WTC11 (cell line): Measurements from ENCODE around the gene SVIP.

Source experiments
- ETV6 ChIP-seq: sonication (generic); formaldehyde crosslinking; IDR thresholded peaks from 2 replicates; pipeline ENCODE4 v1.8.1; 2022; ENCODE audit warnings: mild to moderate bottlenecking, missing genetic modification reagents
- GABPB1 ChIP-seq: sonication (generic); formaldehyde crosslinking; IDR thresholded peaks from 2 replicates; pipeline ENCODE4 v1.8.1; 2023; ENCODE audit warnings: mild to moderate bottlenecking, missing genetic modification reagents
- NFE2L1 ChIP-seq: sonication (generic); formaldehyde crosslinking; IDR thresholded peaks from 2 replicates; pipeline ENCODE4 v1.8.1; 2023; ENCODE audit warnings: missing genetic modification reagents
- TF ChIP-seq, protein P1 (sequence below): fragments of 200-600 bp; IDR thresholded peaks from 2 replicates; pipeline ENCODE4 v1.8.0; 2022; ENCODE audit warnings: antibody characterized with exemption
- TF ChIP-seq, protein P2 (sequence below): sonication (generic); formaldehyde crosslinking; IDR thresholded peaks from 2 replicates; pipeline ENCODE4 v1.8.0; 2022; ENCODE audit warnings: missing genetic modification reagents
- TF ChIP-seq, protein P3 (sequence below): fragments of 250-450 bp; sonication (Bioruptor Pico); IDR thresholded peaks from 2 replicates; pipeline ENCODE4 v1.9.0; 2021; ENCODE audit warnings: moderate library complexity, mild to moderate bottlenecking, inconsistent platforms, borderline replicate concordance
- TF ChIP-seq, protein P4 (sequence below): sonication (generic); formaldehyde crosslinking; IDR thresholded peaks from 2 replicates; pipeline ENCODE4 v1.8.0; 2022; ENCODE audit warnings: mild to moderate bottlenecking, missing genetic modification reagents
- TF ChIP-seq, protein P5 (sequence below): sonication (generic); formaldehyde crosslinking; IDR thresholded peaks from 2 replicates; pipeline ENCODE4 v1.8.1; 2023; ENCODE audit warnings: mild to moderate bottlenecking, moderate library complexity, missing genetic modification reagents

DNA sequence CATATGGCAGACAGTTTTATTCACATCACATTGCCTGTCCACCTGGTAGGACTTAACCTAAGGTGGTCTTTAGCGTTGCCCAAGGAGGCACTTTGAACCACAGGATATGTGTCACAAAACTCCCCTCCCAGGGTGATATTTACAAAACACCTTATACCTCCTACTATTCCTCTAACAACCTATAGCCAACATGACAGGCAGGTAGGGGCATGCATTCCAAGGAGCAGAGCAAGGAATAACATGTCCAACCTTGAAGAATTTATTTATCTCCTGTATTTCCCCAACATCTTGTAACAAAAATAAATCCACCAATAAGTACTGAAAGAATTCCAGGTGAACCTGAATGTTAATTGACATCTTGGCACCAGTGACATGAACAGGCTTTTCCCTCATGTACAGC lies 60.5 kb downstream of the SVIP start:
- TF ChIP-seq, protein P1, sequence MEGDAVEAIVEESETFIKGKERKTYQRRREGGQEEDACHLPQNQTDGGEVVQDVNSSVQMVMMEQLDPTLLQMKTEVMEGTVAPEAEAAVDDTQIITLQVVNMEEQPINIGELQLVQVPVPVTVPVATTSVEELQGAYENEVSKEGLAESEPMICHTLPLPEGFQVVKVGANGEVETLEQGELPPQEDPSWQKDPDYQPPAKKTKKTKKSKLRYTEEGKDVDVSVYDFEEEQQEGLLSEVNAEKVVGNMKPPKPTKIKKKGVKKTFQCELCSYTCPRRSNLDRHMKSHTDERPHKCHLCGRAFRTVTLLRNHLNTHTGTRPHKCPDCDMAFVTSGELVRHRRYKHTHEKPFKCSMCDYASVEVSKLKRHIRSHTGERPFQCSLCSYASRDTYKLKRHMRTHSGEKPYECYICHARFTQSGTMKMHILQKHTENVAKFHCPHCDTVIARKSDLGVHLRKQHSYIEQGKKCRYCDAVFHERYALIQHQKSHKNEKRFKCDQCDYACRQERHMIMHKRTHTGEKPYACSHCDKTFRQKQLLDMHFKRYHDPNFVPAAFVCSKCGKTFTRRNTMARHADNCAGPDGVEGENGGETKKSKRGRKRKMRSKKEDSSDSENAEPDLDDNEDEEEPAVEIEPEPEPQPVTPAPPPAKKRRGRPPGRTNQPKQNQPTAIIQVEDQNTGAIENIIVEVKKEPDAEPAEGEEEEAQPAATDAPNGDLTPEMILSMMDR: no peak
- no peak for TF ChIP-seq GABPB1
- TF ChIP-seq, protein P2, sequence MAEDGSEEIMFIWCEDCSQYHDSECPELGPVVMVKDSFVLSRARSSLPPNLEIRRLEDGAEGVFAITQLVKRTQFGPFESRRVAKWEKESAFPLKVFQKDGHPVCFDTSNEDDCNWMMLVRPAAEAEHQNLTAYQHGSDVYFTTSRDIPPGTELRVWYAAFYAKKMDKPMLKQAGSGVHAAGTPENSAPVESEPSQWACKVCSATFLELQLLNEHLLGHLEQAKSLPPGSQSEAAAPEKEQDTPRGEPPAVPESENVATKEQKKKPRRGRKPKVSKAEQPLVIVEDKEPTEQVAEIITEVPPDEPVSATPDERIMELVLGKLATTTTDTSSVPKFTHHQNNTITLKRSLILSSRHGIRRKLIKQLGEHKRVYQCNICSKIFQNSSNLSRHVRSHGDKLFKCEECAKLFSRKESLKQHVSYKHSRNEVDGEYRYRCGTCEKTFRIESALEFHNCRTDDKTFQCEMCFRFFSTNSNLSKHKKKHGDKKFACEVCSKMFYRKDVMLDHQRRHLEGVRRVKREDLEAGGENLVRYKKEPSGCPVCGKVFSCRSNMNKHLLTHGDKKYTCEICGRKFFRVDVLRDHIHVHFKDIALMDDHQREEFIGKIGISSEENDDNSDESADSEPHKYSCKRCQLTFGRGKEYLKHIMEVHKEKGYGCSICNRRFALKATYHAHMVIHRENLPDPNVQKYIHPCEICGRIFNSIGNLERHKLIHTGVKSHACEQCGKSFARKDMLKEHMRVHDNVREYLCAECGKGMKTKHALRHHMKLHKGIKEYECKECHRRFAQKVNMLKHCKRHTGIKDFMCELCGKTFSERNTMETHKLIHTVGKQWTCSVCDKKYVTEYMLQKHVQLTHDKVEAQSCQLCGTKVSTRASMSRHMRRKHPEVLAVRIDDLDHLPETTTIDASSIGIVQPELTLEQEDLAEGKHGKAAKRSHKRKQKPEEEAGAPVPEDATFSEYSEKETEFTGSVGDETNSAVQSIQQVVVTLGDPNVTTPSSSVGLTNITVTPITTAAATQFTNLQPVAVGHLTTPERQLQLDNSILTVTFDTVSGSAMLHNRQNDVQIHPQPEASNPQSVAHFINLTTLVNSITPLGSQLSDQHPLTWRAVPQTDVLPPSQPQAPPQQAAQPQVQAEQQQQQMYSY (CRISPR knock-in tag): no peak
- no peak for TF ChIP-seq ETV6 (CRISPR knock-in tag)
- TF ChIP-seq, protein P3, sequence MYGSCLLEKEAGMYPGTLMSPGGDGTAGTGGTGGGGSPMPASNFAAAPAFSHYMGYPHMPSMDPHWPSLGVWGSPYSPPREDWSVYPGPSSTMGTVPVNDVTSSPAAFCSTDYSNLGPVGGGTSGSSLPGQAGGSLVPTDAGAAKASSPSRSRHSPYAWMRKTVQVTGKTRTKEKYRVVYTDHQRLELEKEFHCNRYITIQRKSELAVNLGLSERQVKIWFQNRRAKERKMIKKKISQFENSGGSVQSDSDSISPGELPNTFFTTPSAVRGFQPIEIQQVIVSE: no peak
- TF ChIP-seq, protein P4, sequence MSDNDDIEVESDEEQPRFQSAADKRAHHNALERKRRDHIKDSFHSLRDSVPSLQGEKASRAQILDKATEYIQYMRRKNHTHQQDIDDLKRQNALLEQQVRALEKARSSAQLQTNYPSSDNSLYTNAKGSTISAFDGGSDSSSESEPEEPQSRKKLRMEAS (CRISPR knock-in tag): no peak
- no peak for TF ChIP-seq NFE2L1
- TF ChIP-seq, protein P5, sequence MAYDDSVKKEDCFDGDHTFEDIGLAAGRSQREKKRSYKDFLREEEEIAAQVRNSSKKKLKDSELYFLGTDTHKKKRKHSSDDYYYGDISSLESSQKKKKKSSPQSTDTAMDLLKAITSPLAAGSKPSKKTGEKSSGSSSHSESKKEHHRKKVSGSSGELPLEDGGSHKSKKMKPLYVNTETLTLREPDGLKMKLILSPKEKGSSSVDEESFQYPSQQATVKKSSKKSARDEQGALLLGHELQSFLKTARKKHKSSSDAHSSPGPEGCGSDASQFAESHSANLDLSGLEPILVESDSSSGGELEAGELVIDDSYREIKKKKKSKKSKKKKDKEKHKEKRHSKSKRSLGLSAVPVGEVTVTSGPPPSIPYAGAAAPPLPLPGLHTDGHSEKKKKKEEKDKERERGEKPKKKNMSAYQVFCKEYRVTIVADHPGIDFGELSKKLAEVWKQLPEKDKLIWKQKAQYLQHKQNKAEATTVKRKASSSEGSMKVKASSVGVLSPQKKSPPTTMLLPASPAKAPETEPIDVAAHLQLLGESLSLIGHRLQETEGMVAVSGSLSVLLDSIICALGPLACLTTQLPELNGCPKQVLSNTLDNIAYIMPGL (CRISPR knock-in tag): no peak
